Sciatic nerve (tissue), 2 donors: Measurements from ENCODE around the gene ARID2. TPM values are rescaled to one million over a fixed set of nuclear protein-coding genes. Genes with fewer than 3 reads are reported as not detected.

Experiments
- ATAC-seq: fragments of 200-7000 bp; cut with Tn5 transposase; one replicate; pipeline ENCODE4 v1.9.1; 2020; ENCODE audit warnings: mild to moderate bottlenecking, moderate library complexity
- DNase-seq: peaks from one replicate; pipeline ENCODE4 v3.0.0-alpha.2; 2020; ENCODE audit warnings: low spot score
- intact Hi-C: fragments of 100-400 bp; cut with DNase I; formaldehyde crosslinking; loops from one replicate; pipeline ENCODE4 v1.14.2; 2022
- total RNA-seq: library from RNA; stranded (reverse); fragmentation: NEBNext Ultra II Directional; extraction: Animal tissue kit (Norgen Biotek cat#: 25700); gene quantifications from one replicate; pipeline ENCODE4 v1.2.1, GENCODE V29; 2021
- donor health status: DM: no; HTN: no; CAD: no.
- donor health status: DM: no; HTN: no; CAD: no.

ARID2 gene
- total RNA-seq, 1 donor from 2014 or later: 42.8 TPM

DNA sequence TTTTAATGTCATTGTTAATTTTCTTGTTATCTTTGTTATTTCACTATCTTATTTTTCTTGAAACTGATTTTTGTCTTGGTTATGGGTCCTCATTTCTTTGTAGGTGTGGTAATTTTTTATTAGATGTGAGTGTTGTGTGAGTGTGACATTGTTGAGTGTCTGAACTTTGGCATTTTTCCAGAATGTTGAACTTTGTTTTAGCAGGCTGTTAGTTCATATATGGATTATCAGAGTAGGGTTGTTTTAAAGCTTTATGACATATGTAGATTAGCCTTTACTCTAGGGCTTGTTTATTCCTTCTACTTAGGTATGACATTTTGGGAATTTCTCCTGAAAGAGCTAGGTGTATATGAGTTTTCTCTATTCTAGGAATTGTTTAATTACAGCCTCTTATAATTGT, 103.9 kb downstream of the ARID2 start:
- DNase-seq (no peak), ATAC-seq (no peak)
- intact Hi-C loops: no loop called here

GRCh38 chr12:45834809-45835208, 105.3 kb downstream of the ARID2 start:
- DNase-seq (no peak), ATAC-seq (no peak)
- intact Hi-C loops: no loop called here

GRCh38 chr12:45839917-45840316, 110.4 kb downstream of the ARID2 start:
- ATAC-seq (no peak), DNase-seq (no peak)
- intact Hi-C loops: no loop called here

GRCh38 chr12:45849289-45849688, 119.8 kb downstream of the ARID2 start:
- DNase-seq (no peak), ATAC-seq (no peak)
- intact Hi-C loops: no loop called here

- intact Hi-C loops: no loop called here
- DNase-seq (no peak), ATAC-seq (no peak)
Measured at GRCh38 chr12:45850302-45850701, 120.8 kb downstream of the ARID2 start.

- intact Hi-C loops: no loop called here
- DNase-seq (no peak), ATAC-seq (no peak)
Measured at GRCh38 chr12:45852508-45852907, 123.0 kb downstream of the ARID2 start.

DNA sequence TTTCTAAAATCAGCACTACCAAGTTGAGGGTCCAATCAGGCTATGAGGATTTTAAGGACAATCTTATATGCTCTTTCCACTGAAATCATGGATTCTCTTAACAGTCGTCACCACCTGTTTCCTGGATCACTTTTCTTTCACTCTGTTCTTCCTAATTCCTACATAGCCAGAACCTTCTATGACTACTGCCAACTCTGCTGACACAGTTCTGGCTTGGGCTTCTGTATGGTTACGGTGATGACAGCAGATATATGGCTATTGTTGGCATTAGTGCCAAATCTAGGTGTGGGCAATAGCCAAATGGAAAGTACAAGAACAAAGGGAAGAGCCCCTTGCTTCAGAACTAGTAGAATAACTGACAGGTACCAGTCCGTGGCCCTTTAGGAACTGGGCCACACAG, 124.0 kb downstream of the ARID2 start:
- intact Hi-C loops: no loop called here
- no peak for ATAC-seq

GRCh38 chr12:45863332-45863731, 133.8 kb downstream of the ARID2 start:
- ATAC-seq: no peak
- no peak for DNase-seq
- intact Hi-C loops: no loop called here

More for the DNA sequence above, 124.0 kb downstream of the ARID2 start:
- DNase-seq: no peak

DNA sequence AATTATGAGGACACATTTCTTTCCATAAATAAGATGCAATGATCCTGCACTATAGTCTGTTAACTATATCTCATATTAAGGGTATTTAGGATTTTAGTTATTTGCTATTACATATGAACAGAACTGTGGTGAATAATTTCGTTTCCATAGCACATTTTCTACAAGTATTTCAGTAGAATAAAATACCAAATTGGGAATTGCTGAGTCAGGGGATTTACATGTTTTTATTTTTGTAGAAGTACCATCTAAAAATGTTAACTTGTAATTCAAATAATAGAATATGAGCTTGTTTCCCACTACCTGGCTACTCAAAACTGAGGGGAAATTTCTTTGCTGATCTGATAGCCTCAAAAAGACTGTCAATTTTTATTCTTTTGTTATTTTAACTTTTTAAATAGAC, 136.8 kb downstream of the ARID2 start:
- no peak for DNase-seq
- intact Hi-C loops: no loop called here
- no peak for ATAC-seq

GRCh38 chr12:45872446-45872845, 142.9 kb downstream of the ARID2 start:
- no peak for ATAC-seq
- intact Hi-C loops: no loop called here
- no peak for DNase-seq

GRCh38 chr12:45877069-45877468, 147.6 kb downstream of the ARID2 start:
- intact Hi-C loops: no loop called here
- ATAC-seq: no peak
- DNase-seq: no peak

DNA sequence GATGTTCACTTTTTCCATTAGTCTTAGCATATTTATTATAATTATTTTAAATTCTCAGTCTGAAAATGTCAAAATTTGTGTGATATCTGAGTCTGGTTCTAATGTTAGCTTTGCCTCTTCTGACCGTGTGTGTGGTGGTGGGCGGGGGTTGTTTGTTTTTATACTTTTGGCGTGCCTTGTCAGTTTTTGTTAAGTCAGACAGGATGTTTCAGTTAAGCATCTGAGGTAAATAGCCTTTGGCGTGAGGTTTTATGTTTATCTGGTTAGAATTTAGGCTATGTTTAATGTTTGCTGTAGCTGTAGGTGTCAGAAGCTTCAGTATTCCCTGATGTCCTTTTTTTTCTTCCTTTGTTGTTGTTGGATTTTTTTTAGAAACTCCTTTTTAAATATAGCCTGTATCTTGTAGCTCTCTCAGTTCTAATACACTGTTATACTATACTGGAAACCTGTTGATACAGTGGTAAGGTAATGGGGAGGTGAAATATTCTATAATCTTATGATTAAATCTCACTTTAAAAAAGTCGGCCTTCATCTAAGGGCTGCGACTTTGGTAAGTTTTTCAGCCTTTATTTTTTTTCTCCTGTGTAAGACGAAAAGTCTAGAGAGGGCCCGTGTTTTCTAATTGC, 149.2 kb downstream of the ARID2 start:
- intact Hi-C loops: no loop called here
- DNase-seq (no peak), ATAC-seq (no peak)

DNA sequence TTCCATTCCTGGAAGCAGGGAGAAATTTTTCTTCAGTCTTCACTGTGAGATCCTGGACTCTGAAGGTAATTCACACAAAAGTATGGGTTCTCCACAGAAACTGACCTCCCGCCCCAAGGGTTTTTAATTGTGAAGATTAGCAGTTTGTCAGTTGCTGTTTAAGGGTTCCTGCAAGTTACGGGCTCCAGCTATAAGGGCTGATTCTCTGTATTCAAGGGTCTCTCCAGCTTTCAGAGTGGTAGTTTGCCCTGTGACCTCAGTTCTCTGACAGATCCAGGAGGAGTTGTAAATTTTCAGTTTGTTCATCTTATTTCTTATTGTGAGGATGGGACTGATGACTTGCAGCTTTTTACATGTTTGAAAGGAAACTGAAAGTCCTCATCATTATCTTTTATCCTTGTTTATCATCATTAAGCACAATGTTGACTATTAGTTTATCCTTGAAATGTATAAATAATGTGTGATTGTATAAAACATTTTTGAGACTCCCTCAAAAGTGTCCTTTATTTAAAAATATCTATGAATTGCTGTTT, 149.9 kb downstream of the ARID2 start:
- intact Hi-C loops: no loop called here
- no peak for ATAC-seq
- DNase-seq: no peak

GRCh38 chr12:45880533-45880932, 151.0 kb downstream of the ARID2 start:
- intact Hi-C loops: no loop called here
- ATAC-seq (no peak), DNase-seq (no peak)

GRCh38 chr12:45883187-45883586, 153.7 kb downstream of the ARID2 start:
- intact Hi-C loops: no loop called here
- no peak for ATAC-seq

GRCh38 chr12:45886685-45887084, 157.2 kb downstream of the ARID2 start:
- DNase-seq (no peak), ATAC-seq (no peak)
- intact Hi-C loops: no loop called here

More at GRCh38 chr12:45883187-45883586, 153.7 kb downstream of the ARID2 start:
- no peak for DNase-seq

DNA sequence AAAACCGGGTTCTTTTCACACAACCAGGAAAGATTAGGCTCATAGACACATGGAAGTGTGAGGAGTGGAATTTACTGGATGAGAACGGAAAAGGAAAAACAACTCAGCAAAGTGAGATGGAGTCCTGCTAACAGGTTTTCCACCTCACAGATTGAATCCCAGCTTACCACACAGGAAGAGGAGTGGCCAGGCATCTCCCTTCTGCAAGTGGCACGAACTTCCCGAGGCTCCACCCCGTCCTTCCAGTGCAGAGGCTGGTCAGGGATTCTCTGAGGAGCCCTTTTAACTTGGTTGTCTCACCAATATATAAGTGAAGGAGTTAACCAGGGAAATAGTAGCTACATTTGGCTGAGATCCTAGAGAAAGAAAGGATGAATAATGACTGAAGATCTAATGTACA, 158.0 kb downstream of the ARID2 start:
- intact Hi-C loops: no loop called here
- DNase-seq (no peak), ATAC-seq (no peak)

DNA sequence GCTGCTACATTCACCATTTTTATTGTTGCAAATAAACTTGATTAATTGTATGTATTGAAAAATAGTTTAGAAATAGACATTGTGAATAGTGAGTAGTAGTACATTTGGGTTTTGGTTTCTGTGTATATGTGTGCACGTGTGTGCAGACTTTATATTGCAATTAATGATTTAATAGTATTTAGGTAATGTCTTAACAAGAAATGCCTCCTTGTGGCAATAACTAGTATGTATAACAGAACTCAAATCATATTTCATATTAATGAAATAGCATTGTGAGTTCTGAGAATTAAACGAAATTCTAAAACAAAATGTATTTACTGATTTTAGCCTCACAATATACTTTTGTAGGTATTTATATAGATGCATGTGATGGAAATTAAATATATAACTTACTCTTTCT, 160.8 kb downstream of the ARID2 start:
- DNase-seq: no peak
- intact Hi-C loops: no loop called here
- no peak for ATAC-seq

GRCh38 chr12:45893240-45893639, 163.7 kb downstream of the ARID2 start:
- ATAC-seq (no peak), DNase-seq (no peak)
- intact Hi-C loops: no loop called here

GRCh38 chr12:45895961-45896360, 166.5 kb downstream of the ARID2 start:
- ATAC-seq (no peak), DNase-seq (no peak)
- intact Hi-C loops: no loop called here

- ATAC-seq: no peak
- intact Hi-C loops: no loop called here
Measured at GRCh38 chr12:45898094-45898493, 168.6 kb downstream of the ARID2 start.

More at GRCh38 chr12:45898094-45898493, 168.6 kb downstream of the ARID2 start:
- no peak for DNase-seq
